AG04449 (cell line): Measurements from ENCODE around the gene TLR5.

Experiments
- CTCF ChIA-PET: fragments of 350-600 bp; formaldehyde crosslinking; extraction: SDS; loops from one replicate; lab custom pipeline; 2021; ENCODE audit warnings: antibody characterized with exemption; lab: Yijun Ruan, JAX
- POLR2A ChIA-PET: fragments of 400-600, 350-600 bp; formaldehyde crosslinking; extraction: SDS; loops from one replicate; lab custom pipeline; 2020; ENCODE audit warnings: antibody characterized with exemption, inconsistent platforms; lab: Yijun Ruan, JAX
- DNase-seq: peaks from one replicate; pipeline ENCODE4 v3.0.0-alpha.2; 2010; ENCODE audit warnings: low read depth, low spot score
- H3K4me3 ChIP-seq: 2 replicates; pipeline ENCODE4 v1.5.1; 2011; ENCODE audit warnings: low read depth, mild to moderate bottlenecking, control low read depth, low read length
- TF ChIP-seq, protein P1 (sequence below): IDR thresholded peaks from one replicate; pipeline ENCODE4 v1.5.1; 2011; ENCODE audit warnings: mild to moderate bottlenecking, moderate library complexity, low read length, control low read depth, inconsistent platforms; ENCODE audit not compliant: insufficient read depth; ENCODE audit errors: missing control alignments

The TLR5 gene

DNA sequence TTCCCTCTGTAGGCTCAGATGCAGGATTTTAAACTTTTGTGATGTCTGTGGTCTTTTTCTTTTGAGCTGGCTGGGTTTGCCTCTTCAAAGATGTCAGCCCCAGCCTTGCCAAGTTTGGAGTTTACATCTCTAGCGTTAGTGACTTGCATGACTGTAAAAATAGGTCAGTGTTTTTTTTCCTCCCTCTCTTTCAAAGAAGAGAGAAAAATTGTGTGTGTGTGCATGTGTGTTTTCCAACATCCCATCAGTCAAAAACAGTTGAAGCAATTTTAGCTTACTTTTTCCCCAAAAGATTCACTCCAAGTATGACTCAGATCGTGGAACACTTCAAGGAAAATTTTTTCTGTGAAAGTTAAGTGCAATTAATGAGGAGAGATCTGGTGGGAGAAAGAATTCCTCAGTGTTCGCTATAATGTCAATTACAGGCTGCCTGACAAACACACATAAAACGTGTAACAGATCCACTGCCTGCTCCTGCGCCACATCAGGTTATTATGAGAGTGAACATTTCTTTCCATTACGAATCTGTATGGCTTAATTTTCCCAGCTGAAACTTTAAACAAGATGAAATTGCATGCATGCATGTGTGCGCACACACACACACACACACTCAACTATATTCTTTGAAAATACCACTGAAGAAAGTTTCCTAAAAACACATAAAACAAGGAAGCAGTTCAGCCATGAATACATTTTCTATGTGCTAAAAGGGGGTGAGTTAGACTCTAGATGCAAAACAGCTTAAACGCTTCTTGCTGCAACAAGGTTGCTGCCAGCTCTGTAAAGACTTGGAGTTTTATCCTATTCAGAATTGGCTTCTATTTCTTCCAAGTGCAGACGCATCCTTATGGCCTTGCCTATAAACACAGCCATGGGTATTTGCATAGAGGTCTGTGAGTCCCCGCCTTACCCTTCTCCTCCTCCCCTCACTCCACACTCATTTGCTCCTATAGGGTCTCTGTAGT is 55.5 kb downstream of the TLR5 start:
- CTCF ChIA-PET, result interaction anchor here (0.8 to 7.2 kb wide), 17 partner anchors 9 to 623 kb away, joined by 3 to 115 read pairs (median 3); partner anchors contain the start of gene FAM177B

DNA sequence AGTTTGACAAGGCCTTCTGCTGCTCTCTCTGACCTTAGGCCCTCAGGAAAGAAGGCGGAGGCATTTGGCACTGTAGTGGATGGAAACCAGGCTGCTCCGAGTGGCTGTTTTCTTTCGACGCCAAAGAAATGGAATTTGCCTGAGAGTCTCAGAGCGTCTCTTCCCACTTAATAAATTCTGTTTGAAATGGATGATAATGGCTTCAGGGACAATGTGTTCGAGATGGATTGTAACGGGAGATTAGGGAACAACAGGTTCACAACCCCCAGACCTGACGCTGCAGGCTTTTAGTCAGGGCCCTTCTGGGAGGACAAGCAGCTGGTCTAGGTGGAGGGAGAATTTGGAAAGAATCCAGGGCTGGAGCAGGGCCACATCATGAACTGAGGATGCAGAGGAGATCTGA is 58.6 kb downstream of the TLR5 start:
- ChIA-PET POLR2A (no interaction called here), CTCF (interaction anchor here (1.2 to 7.2 kb wide), 4 partner anchors 45 to 293 kb away, joined by 3 to 115 read pairs (median 20); no protein-coding TSS in a partner anchor)
- no peak overlapping the region for H3K4me3 ChIP-seq
- no peak for DNase-seq
- TF ChIP-seq, protein P1, sequence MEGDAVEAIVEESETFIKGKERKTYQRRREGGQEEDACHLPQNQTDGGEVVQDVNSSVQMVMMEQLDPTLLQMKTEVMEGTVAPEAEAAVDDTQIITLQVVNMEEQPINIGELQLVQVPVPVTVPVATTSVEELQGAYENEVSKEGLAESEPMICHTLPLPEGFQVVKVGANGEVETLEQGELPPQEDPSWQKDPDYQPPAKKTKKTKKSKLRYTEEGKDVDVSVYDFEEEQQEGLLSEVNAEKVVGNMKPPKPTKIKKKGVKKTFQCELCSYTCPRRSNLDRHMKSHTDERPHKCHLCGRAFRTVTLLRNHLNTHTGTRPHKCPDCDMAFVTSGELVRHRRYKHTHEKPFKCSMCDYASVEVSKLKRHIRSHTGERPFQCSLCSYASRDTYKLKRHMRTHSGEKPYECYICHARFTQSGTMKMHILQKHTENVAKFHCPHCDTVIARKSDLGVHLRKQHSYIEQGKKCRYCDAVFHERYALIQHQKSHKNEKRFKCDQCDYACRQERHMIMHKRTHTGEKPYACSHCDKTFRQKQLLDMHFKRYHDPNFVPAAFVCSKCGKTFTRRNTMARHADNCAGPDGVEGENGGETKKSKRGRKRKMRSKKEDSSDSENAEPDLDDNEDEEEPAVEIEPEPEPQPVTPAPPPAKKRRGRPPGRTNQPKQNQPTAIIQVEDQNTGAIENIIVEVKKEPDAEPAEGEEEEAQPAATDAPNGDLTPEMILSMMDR, result no peak

More for the DNA sequence above, 55.5 kb downstream of the TLR5 start:
- H3K4me3 ChIP-seq, result no peak overlapping the region
- POLR2A ChIA-PET, result no interaction called here
- DNase-seq, result no peak
- TF ChIP-seq, protein P1, result no peak

GRCh38 chr1:223083831-223084230 is 59.2 kb downstream of the TLR5 start:
- POLR2A ChIA-PET, result no interaction called here
- CTCF ChIA-PET, result interaction anchor here (1.2 to 3.7 kb wide), 2 partner anchors 289 to 292 kb away, joined by 3 to 37 read pairs; no protein-coding TSS in a partner anchor
- TF ChIP-seq, protein P1, result no peak
- DNase-seq, result no peak
- H3K4me3 ChIP-seq, result no peak overlapping the region

GRCh38 chr1:223082914-223083313 is 60.1 kb downstream of the TLR5 start:
- DNase-seq, result no peak
- POLR2A ChIA-PET, result no interaction called here
- no peak overlapping the region for H3K4me3 ChIP-seq
- CTCF ChIA-PET, result interaction anchor here (0.9 to 4.6 kb wide), 9 partner anchors 7 to 347 kb away, joined by 3 to 37 read pairs (median 4); no protein-coding TSS in a partner anchor
- TF ChIP-seq, protein P1, result no peak

DNA sequence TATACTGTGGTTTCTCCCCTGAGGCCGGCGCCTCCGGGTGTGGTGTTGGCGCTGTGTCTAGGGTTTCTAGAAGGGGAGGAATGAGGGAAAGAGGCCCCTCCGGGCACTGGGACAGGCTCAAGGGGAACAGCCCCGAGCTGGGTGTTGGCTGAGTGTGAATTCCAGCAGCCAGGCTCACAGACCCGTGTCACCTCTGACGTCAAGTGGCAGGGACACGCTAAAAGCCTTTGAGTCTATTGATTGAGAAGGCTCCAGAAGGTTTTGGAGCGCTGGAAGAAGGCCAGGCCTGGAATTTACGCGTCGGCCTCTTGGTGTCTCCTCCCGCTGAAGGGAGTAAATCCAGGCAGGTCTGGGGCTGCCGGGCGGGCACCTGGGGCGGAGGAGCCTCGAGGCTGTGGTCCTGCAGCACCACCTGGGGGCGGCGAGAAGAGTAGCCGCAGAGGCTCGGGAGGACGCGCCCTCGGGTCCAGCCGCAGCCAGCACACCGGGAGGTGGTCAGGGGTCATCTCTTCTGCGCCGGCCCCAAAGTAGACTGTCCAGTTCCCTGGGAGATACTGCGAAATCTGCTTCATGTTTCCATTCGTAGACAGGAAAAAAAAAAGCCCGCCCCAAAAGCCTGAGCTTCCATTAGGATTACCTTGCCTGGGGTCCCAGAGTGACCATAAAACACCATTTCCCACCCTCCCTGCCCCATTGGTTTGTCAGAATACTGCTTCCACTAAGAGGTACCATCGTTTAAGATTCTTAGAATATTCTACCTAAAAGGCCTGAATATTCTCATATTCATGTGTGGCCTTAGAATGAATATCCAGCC is 61.7 kb downstream of the TLR5 start:
- CTCF ChIA-PET, result interaction anchor here (0.7 to 4.6 kb wide), 16 partner anchors 9 to 602 kb away, joined by 3 to 37 read pairs (median 4); partner anchors contain the start of gene FAM177B
- TF ChIP-seq, protein P1, result peak; percentile 98
- peak overlapping the region; percentile 51 for H3K4me3 ChIP-seq
- DNase-seq, result no peak
- POLR2A ChIA-PET, result no interaction called here
